HCT116 (cell line): ENCODE data around the gene LCAT. TPM values are rescaled to one million over a fixed set of nuclear protein-coding genes. Genes with fewer than 3 reads are reported as not detected.

ENCODE experiments used
- ATAC-seq: fragments of 200-7000 bp; cut with Tn5 transposase; 2 replicates; pipeline ENCODE4 v1.9.1; 2020; ENCODE audit warnings: mild to moderate bottlenecking, moderate library complexity
- BruUV-seq: library from RNA; stranded (reverse); fragments of 400-500 nt; replicated peaks from 2 replicates; lab custom pipeline; 2021; lab: Mats Ljungman, UMichigan
- CTCF ChIA-PET: fragments of 300-600 bp; sonication (Branson Sonifier 250); formaldehyde crosslinking; loops from one replicate; lab custom pipeline; 2021; ENCODE audit warnings: antibody characterized with exemption; lab: Charles Lee
- POLR2A ChIA-PET: fragments of 300-600, 350-600 bp; sonication (Branson Sonifier 250); formaldehyde crosslinking; loops from one replicate; lab custom pipeline; 2021; ENCODE audit warnings: antibody characterized with exemption; lab: Charles Lee
- RAD21 ChIA-PET, 2 experiments: fragments of 300-600 bp; sonication (Branson Sonifier 250); formaldehyde crosslinking; loops; one replicate each; lab custom pipeline; 2023; ENCODE audit warnings: low total read pairs in 2 of 2; ENCODE audit not compliant: uncharacterized antibody in 2 of 2, unreplicated experiment in 2 of 2, low non-redundant PET in 1 of 2; lab: Charles Lee
- DNase-seq: peaks from one replicate; pipeline ENCODE4 v3.0.0-alpha.2; 2010; ENCODE audit warnings: low read depth, low spot score
- H2AFZ ChIP-seq: fragments of 200-600 bp; shearing (Covaris generic), sonication (generic); 2 replicates; pipeline ENCODE4 v1.6.1; 2017; ENCODE audit warnings: low read depth, mixed run types, mixed read lengths, antibody characterized with exemption, low read length; ENCODE audit not compliant: poor library complexity, severe bottlenecking
- H3K27ac ChIP-seq: 2 replicates; pipeline ENCODE4 v1.5.1; 2012; ENCODE audit warnings: low read depth, low read length
- H3K27me3 ChIP-seq: fragments of 200-600 bp; sonication (generic); 2 replicates; pipeline ENCODE4 v1.6.1; 2016; ENCODE audit warnings: mixed run types, low read length, mixed read lengths; ENCODE audit not compliant: insufficient read depth
- H3K36me3 ChIP-seq, 2 experiments: fragments of 200-500 bp in 1 of 2; fragments of 200-600 bp in 1 of 2; sonication (Bioruptor generic) in 1 of 2; sonication (generic) in 1 of 2; 2 replicates each; pipeline versions ENCODE4 v1.5.1 to v1.6.1; 2014 to 2016; ENCODE audit warnings: low read length in 2 of 2, inconsistent platforms in 1 of 2, mixed read lengths in 1 of 2, mixed run types in 1 of 2; ENCODE audit not compliant: insufficient read depth in 2 of 2, control insufficient read depth in 1 of 2
- H3K4me1 ChIP-seq, 2 experiments: fragments of 200-600 bp in 1 of 2; sonication (generic) in 1 of 2; 2 replicates each; pipeline versions ENCODE4 v1.5.1 to v1.6.1; 2012 to 2017; ENCODE audit warnings: low read length in 2 of 2, inconsistent platforms in 1 of 2, mild to moderate bottlenecking in 1 of 2, mixed read lengths in 1 of 2, mixed run types in 1 of 2, moderate library complexity in 1 of 2; ENCODE audit not compliant: insufficient read depth in 2 of 2, control insufficient read depth in 1 of 2
- H3K4me2 ChIP-seq: fragments of 200-600 bp; sonication (generic); 2 replicates; pipeline ENCODE4 v1.6.1; 2017; ENCODE audit warnings: mixed run types, low read length, mixed read lengths
- H3K4me3 ChIP-seq, 2 experiments: fragments of 200-600 bp in 1 of 2; sonication (generic) in 1 of 2; replicated peaks in 1 of 2; 2 replicates each; pipeline ENCODE4 v1.5.1; 2011 to 2016; ENCODE audit warnings: low read length in 2 of 2, control low read depth in 1 of 2, low read depth in 1 of 2, mild to moderate bottlenecking in 1 of 2, mixed read lengths in 1 of 2, mixed run types in 1 of 2
- H3K79me2 ChIP-seq: fragments of 200-600 bp; sonication (generic); 2 replicates; pipeline ENCODE4 v1.6.1; 2017; ENCODE audit warnings: mild to moderate bottlenecking, mixed run types, low read length, moderate library complexity, mixed read lengths; ENCODE audit not compliant: insufficient read depth
- H3K9ac ChIP-seq: fragments of 200-600 bp; sonication (generic); 2 replicates; pipeline ENCODE4 v1.6.1; 2016; ENCODE audit warnings: low read length, mixed read lengths
- H3K9me2 ChIP-seq: fragments of 200-600 bp; sonication (generic), shearing (Covaris generic); 2 replicates; pipeline ENCODE4 v1.6.1; 2017; ENCODE audit warnings: mixed run types, mild to moderate bottlenecking, moderate library complexity; ENCODE audit not compliant: insufficient read depth
- H3K9me3 ChIP-seq, 2 experiments: fragments of 200-500 bp in 1 of 2; fragments of 200-600 bp in 1 of 2; sonication (Bioruptor generic) in 1 of 2; sonication (generic) in 1 of 2; 2 replicates each; pipeline ENCODE4 v1.6.1; 2014 to 2017; ENCODE audit warnings: low read length in 2 of 2, mixed read lengths in 2 of 2, inconsistent platforms in 1 of 2, low read depth in 1 of 2, mild to moderate bottlenecking in 1 of 2, mixed run types in 1 of 2, moderate library complexity in 1 of 2; ENCODE audit not compliant: control insufficient read depth in 1 of 2, insufficient read depth in 1 of 2
- H4K20me1 ChIP-seq: fragments of 200-600 bp; sonication (generic), shearing (Covaris generic); 2 replicates; pipeline ENCODE4 v1.6.1; 2017; ENCODE audit warnings: mixed run types, mild to moderate bottlenecking, moderate library complexity; ENCODE audit not compliant: insufficient read depth
- CEBPB ChIP-seq: IDR thresholded peaks from 2 replicates; pipeline ENCODE4 v1.6.1; 2012; ENCODE audit warnings: low read depth
- CTCF ChIP-seq, 3 experiments: fragments of 200-600 bp in 1 of 3; sonication (generic) in 1 of 3; IDR thresholded peaks in 2 of 3; conservative IDR thresholded peaks in 1 of 3; 2 replicates each; pipeline ENCODE4 v1.5.1; 2012 to 2017; ENCODE audit warnings: low read depth in 2 of 3, low read length in 2 of 3, antibody characterized with exemption in 1 of 3, borderline replicate concordance in 1 of 3, control low read depth in 1 of 3, mild to moderate bottlenecking in 1 of 3, mixed read lengths in 1 of 3, mixed run types in 1 of 3, moderate library complexity in 1 of 3; ENCODE audit not compliant: insufficient read depth in 1 of 3
- EGR1 ChIP-seq: IDR thresholded peaks from 2 replicates; pipeline ENCODE4 v1.6.1; 2012; ENCODE audit warnings: low read depth
- ELF1 ChIP-seq: IDR thresholded peaks from 2 replicates; pipeline ENCODE4 v1.6.1; 2012; ENCODE audit warnings: low read depth, borderline replicate concordance
- EZH2 ChIP-seq: fragments of 200-600 bp; sonication (generic); IDR thresholded peaks from 2 replicates; pipeline ENCODE4 v1.6.1; 2017; ENCODE audit warnings: antibody characterized with exemption, mixed run types
- EZH2phosphoT487 ChIP-seq: fragments of 200-600 bp; IDR thresholded peaks from 2 replicates; pipeline ENCODE4 v1.6.1; 2018; ENCODE audit warnings: antibody characterized with exemption, borderline replicate concordance
- FOSL1 ChIP-seq: IDR thresholded peaks from 2 replicates; pipeline ENCODE4 v1.6.1; 2012; ENCODE audit warnings: low read depth
- JUND ChIP-seq: IDR thresholded peaks from 2 replicates; pipeline ENCODE4 v1.6.1; 2012
- MAX ChIP-seq: IDR thresholded peaks from 2 replicates; pipeline ENCODE4 v1.6.1; 2012
- POLR2A ChIP-seq: IDR thresholded peaks from 2 replicates; pipeline ENCODE4 v1.7.0; 2011; ENCODE audit warnings: borderline replicate concordance; ENCODE audit not compliant: insufficient read depth, insufficient read length; ENCODE audit errors: extremely low read depth
- POLR2AphosphoS5 ChIP-seq: IDR thresholded peaks from 2 replicates; pipeline ENCODE4 v1.6.1; 2011; ENCODE audit warnings: mild to moderate bottlenecking, low read depth, low read length, moderate library complexity
- RAD21 ChIP-seq: IDR thresholded peaks from 2 replicates; pipeline ENCODE4 v1.6.1; 2012; ENCODE audit warnings: low read depth, mild to moderate bottlenecking
- REST ChIP-seq: IDR thresholded peaks from 2 replicates; pipeline ENCODE4 v1.6.1; 2012; ENCODE audit warnings: low read depth
- SIN3A ChIP-seq: IDR thresholded peaks from 2 replicates; pipeline ENCODE4 v1.6.1; 2012; ENCODE audit warnings: low read depth
- SP1 ChIP-seq: IDR thresholded peaks from 2 replicates; pipeline ENCODE4 v1.6.1; 2012; ENCODE audit warnings: low read depth
- SRF ChIP-seq: IDR thresholded peaks from 2 replicates; pipeline ENCODE4 v1.6.1; 2012; ENCODE audit warnings: low read depth
- TCF7L2 ChIP-seq: IDR thresholded peaks from 2 replicates; pipeline ENCODE4 v1.7.0; 2011; ENCODE audit warnings: borderline replicate concordance, inconsistent platforms; ENCODE audit not compliant: insufficient read depth, insufficient read length; ENCODE audit errors: extremely low read depth
- YY1 ChIP-seq: IDR thresholded peaks from 2 replicates; pipeline ENCODE4 v1.6.1; 2011; ENCODE audit warnings: low read length, low read depth, moderate library complexity, mild to moderate bottlenecking; ENCODE audit not compliant: insufficient replicate concordance; ENCODE audit errors: extremely low read depth
- ZFX ChIP-seq: fragments of 450-650 bp; IDR thresholded peaks from 2 replicates; pipeline ENCODE4 v1.6.1; 2017
- ZNF274 ChIP-seq: fragments of 200-500 bp; sonication (Bioruptor generic); IDR thresholded peaks from 2 replicates; pipeline ENCODE4 v1.6.1; 2014; ENCODE audit warnings: mild to moderate bottlenecking, low read depth, low read length, inconsistent platforms
- intact Hi-C: fragments of 100-400 bp; cut with micrococcal nuclease; formaldehyde crosslinking; loops from 2 replicates; pipeline ENCODE4 v1.10.0; 2022
- total RNA-seq: library from RNA; stranded (reverse); gene quantifications from one replicate; pipeline ENCODE4 v1.2.1, GENCODE V29; 2021; ENCODE audit not compliant: unreplicated experiment

Gene LCAT
- total RNA-seq, 1 experiment from 2014 or later: 17.6 TPM

GRCh38 chr16:67967183-67967957 is 23.4 kb upstream of the LCAT start:
- Histone ChIP-seq H4K20me1 (no peaks in the 10 kb centered on the region), H3K4me1 (peaks cover 21 to 26% of the 10 kb centered on the region in 2 experiments), H3K27me3 (no peaks in the 10 kb centered on the region), H3K4me2 (peak overlapping the region; percentile 87), H3K9me2 (no peaks in the 10 kb centered on the region), H3K9ac (peak overlapping the region; percentile 92), H3K9me3 (no peaks in the 10 kb centered on the region), H3K4me3 (peak overlapping the region; percentile 86), H3K79me2 (peaks cover 32% of the 10 kb centered on the region), H3K36me3 (peaks cover 0 to 2% of the 10 kb centered on the region in 2 experiments; a peak in 1 of 4 replicates), H3K27ac (peak overlapping the region; percentile 87), H2AFZ (no peak overlapping the region)
- DNase-seq: no peak
- RAD21 ChIA-PET: no interaction called here
- TSS peak; percentile 68 for BruUV-seq
- CTCF ChIA-PET: interaction anchor here (0.7 kb wide), 1 partner anchor 25 kb away, joined by 4 read pairs; no protein-coding TSS in a partner anchor
- POLR2A ChIA-PET: no interaction called here
- intact Hi-C loops: no loop called here
- no peak for TF ChIP-seq SRF
- no peak for TF ChIP-seq YY1
- no peak for TF ChIP-seq SIN3A
- no peak for TF ChIP-seq JUND
- TF ChIP-seq EZH2: no peak
- no peak for TF ChIP-seq POLR2A
- TF ChIP-seq ZNF274: no peak
- no peak for TF ChIP-seq CEBPB
- TF ChIP-seq TCF7L2: no peak
- no peak for TF ChIP-seq ELF1
- TF ChIP-seq ZFX: no peak
- TF ChIP-seq RAD21: no peak
- TF ChIP-seq EZH2phosphoT487: no peak
- no peak for TF ChIP-seq REST
- TF ChIP-seq EGR1: no peak
- TF ChIP-seq MAX: no peak; the same call in 1 of the 2 replicates
- TF ChIP-seq FOSL1: no peak
- no peak for TF ChIP-seq CTCF (IDR thresholded peaks at IDR 0.05 in 2 of 3, conservative IDR thresholded peaks at IDR 0.05 in 1 of 3; ENCODE audit: borderline replicate concordance in 1 of 3, insufficient read depth in 1 of 3, low read depth in 2 of 3, low read length in 2 of 3)
- no peak for TF ChIP-seq SP1
- TF ChIP-seq POLR2AphosphoS5: no peak
- no peak for ATAC-seq
